ENCODE results near the gene ANKRD50.

ANKRD50 gene

GRCh38 chr4:124632439-124632838 is 80.1 kb downstream of the ANKRD50 start:
- H3K27me3 ChIP-seq (ENCODE audit: insufficient read depth, low read length, poor library complexity) = no peaks in the 10 kb centered on the region
- no peak overlapping the region for H3K4me3 ChIP-seq (ENCODE audit: low read depth in 1 of 2, low read length in 2 of 2)
- H4K20me1 ChIP-seq (ENCODE audit: insufficient read depth, low read length) = no peaks in the 10 kb centered on the region
- no peak overlapping the region for H3K27ac ChIP-seq (ENCODE audit: low read length)
- H3K9me3 ChIP-seq (ENCODE audit: insufficient read depth, low read length, severe bottlenecking) = no peaks in the 10 kb centered on the region
- H2AFZ ChIP-seq (ENCODE audit: low read depth, low read length) = no peak overlapping the region
- H3K36me3 ChIP-seq (ENCODE audit: insufficient read depth, low read length) = no peaks in the 10 kb centered on the region
- H3K9ac ChIP-seq (ENCODE audit: low read depth, low read length) = no peak overlapping the region
- H3K79me2 ChIP-seq (ENCODE audit: insufficient read depth, low read length) = no peaks in the 10 kb centered on the region
- no peaks in the 10 kb centered on the region for H3K4me1 ChIP-seq (ENCODE audit: insufficient read depth, low read length)
- H3K4me2 ChIP-seq (ENCODE audit: insufficient read depth, low read length) = no peak overlapping the region
- DNase-seq = no peak
- no peak for TF ChIP-seq CTCF (IDR thresholded peaks at IDR 0.05; ENCODE audit: borderline replicate concordance, extremely low read depth, low read length, poor library complexity, severe bottlenecking)
- no peak for TF ChIP-seq EZH2 (IDR thresholded peaks at IDR 0.05; ENCODE audit: borderline replicate concordance, low read depth, low read length, severe bottlenecking)
- no peak for ATAC-seq (ENCODE audit: insufficient read depth, low read depth)

GRCh38 chr4:124631760-124632159 is 80.8 kb downstream of the ANKRD50 start:
- DNase-seq = no peak
- Histone ChIP-seq H3K4me3 (ENCODE audit: low read depth in 1 of 2, low read length in 2 of 2) (no peak overlapping the region), H3K27ac (ENCODE audit: low read length) (no peak overlapping the region)

GRCh38 chr4:124629681-124630080 is 82.9 kb downstream of the ANKRD50 start:
- Histone ChIP-seq H3K9ac (ENCODE audit: low read depth, low read length) (no peak overlapping the region), H3K27me3 (ENCODE audit: insufficient read depth, low read length, poor library complexity) (no peaks in the 10 kb centered on the region), H3K4me1 (ENCODE audit: insufficient read depth, low read length) (no peaks in the 10 kb centered on the region), H3K27ac (ENCODE audit: low read length) (no peak overlapping the region), H3K36me3 (ENCODE audit: insufficient read depth, low read length) (no peaks in the 10 kb centered on the region), H4K20me1 (ENCODE audit: insufficient read depth, low read length) (no peaks in the 10 kb centered on the region), H3K79me2 (ENCODE audit: insufficient read depth, low read length) (no peaks in the 10 kb centered on the region), H3K4me3 (ENCODE audit: low read depth in 1 of 2, low read length in 2 of 2) (no peak overlapping the region), H2AFZ (ENCODE audit: low read depth, low read length) (no peak overlapping the region), H3K9me3 (ENCODE audit: insufficient read depth, low read length, severe bottlenecking) (no peaks in the 10 kb centered on the region), H3K4me2 (ENCODE audit: insufficient read depth, low read length) (no peak overlapping the region)
- DNase-seq = no peak
- TF ChIP-seq EZH2 (IDR thresholded peaks at IDR 0.05; ENCODE audit: borderline replicate concordance, low read depth, low read length, severe bottlenecking) (no peak), CTCF (IDR thresholded peaks at IDR 0.05; ENCODE audit: borderline replicate concordance, extremely low read depth, low read length, poor library complexity, severe bottlenecking) (no peak)
- no peak for ATAC-seq (ENCODE audit: insufficient read depth, low read depth)

More at GRCh38 chr4:124631760-124632159, 80.8 kb downstream of the ANKRD50 start:
- Histone ChIP-seq H2AFZ (ENCODE audit: low read depth, low read length) (no peak overlapping the region), H3K4me1 (ENCODE audit: insufficient read depth, low read length) (no peaks in the 10 kb centered on the region), H3K4me2 (ENCODE audit: insufficient read depth, low read length) (no peak overlapping the region), H3K9ac (ENCODE audit: low read depth, low read length) (no peak overlapping the region), H4K20me1 (ENCODE audit: insufficient read depth, low read length) (no peaks in the 10 kb centered on the region), H3K9me3 (ENCODE audit: insufficient read depth, low read length, severe bottlenecking) (no peaks in the 10 kb centered on the region), H3K27me3 (ENCODE audit: insufficient read depth, low read length, poor library complexity) (no peaks in the 10 kb centered on the region), H3K36me3 (ENCODE audit: insufficient read depth, low read length) (no peaks in the 10 kb centered on the region), H3K79me2 (ENCODE audit: insufficient read depth, low read length) (no peaks in the 10 kb centered on the region)
- ATAC-seq (ENCODE audit: insufficient read depth, low read depth) = peak; percentile 91
- TF ChIP-seq EZH2 (IDR thresholded peaks at IDR 0.05; ENCODE audit: borderline replicate concordance, low read depth, low read length, severe bottlenecking) = no peak
- no peak for TF ChIP-seq CTCF (IDR thresholded peaks at IDR 0.05; ENCODE audit: borderline replicate concordance, extremely low read depth, low read length, poor library complexity, severe bottlenecking)
